Neural cell (in vitro differentiated cells): ENCODE data around the gene C4orf36.

ENCODE experiments used
- EZH2 ChIP-seq: fragments of 200-600, 300-800 bp; shearing (Covaris generic), sonication (generic); IDR thresholded peaks from 2 replicates; pipeline ENCODE4 v1.6.1; 2014; ENCODE audit warnings: antibody characterized with exemption, low read length, borderline replicate concordance, mild to moderate bottlenecking; ENCODE audit not compliant: insufficient read depth, poor library complexity, severe bottlenecking
- MXI1 ChIP-seq: fragments of 450-650 bp; conservative IDR thresholded peaks from 2 replicates; pipeline ENCODE4 v1.6.1; 2014; ENCODE audit warnings: antibody characterized with exemption, mild to moderate bottlenecking; ENCODE audit not compliant: poor library complexity, severe bottlenecking
- POLR2AphosphoS5 ChIP-seq: IDR thresholded peaks from 2 replicates; pipeline ENCODE4 v1.6.1; 2012
- RAD21 ChIP-seq: fragments of 450-650 bp; conservative IDR thresholded peaks from 2 replicates; pipeline ENCODE4 v1.6.1; 2014; ENCODE audit warnings: antibody characterized with exemption, mild to moderate bottlenecking, moderate library complexity
- TAF1 ChIP-seq: IDR thresholded peaks from 2 replicates; pipeline ENCODE4 v1.6.1; 2012; ENCODE audit warnings: low read depth
- TF ChIP-seq, protein P1 (sequence below): fragments of 450-650 bp; IDR thresholded peaks from 2 replicates; pipeline ENCODE4 v1.5.1; 2014; ENCODE audit warnings: antibody characterized with exemption, mild to moderate bottlenecking, moderate library complexity; ENCODE audit not compliant: poor library complexity, severe bottlenecking
- TF ChIP-seq, protein P2 (sequence below): IDR thresholded peaks from 2 replicates; pipeline ENCODE4 v1.6.1; 2012; ENCODE audit warnings: borderline replicate concordance

DNA sequence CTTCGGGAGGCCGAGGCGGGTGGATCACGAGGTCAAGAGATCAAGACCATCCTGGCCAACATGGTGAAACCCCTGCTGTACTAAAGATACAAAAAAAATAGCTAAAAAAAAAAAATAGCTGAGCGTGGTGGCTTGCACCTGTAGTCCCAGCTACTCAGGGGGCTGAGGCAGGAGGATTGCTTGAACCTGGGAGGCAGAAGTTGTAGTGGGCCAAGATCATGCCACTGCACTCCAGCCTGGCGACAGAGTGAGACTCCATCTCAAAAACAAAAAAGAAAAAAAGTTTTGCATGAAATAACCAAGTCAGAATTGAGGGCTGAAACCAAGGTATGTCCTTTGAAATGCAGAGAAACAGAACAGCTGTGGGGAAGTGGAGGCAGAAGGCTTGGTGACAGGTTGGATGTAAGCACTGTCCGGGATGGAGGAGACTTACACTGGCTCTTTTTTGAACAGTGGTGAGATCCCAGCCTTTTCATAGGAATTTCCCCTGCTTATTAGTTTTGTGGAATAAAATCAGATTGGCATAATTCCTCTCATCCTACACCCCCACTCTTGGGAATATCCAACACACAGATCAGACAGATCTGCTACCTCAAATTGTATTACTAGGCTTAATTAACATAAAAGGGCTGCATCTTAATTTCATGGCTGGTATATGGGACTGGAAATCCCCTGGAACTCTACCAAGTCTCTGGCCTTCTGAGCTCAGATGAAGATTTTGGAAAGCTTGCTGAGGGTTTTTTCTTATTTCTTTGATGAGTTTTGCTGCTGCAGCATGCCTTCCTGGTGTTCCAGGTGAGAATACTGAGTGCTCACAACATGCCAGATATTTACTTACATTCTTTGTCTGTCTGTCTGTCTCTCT is 18.8 kb upstream of the C4orf36 start:
- TF ChIP-seq, protein P1, sequence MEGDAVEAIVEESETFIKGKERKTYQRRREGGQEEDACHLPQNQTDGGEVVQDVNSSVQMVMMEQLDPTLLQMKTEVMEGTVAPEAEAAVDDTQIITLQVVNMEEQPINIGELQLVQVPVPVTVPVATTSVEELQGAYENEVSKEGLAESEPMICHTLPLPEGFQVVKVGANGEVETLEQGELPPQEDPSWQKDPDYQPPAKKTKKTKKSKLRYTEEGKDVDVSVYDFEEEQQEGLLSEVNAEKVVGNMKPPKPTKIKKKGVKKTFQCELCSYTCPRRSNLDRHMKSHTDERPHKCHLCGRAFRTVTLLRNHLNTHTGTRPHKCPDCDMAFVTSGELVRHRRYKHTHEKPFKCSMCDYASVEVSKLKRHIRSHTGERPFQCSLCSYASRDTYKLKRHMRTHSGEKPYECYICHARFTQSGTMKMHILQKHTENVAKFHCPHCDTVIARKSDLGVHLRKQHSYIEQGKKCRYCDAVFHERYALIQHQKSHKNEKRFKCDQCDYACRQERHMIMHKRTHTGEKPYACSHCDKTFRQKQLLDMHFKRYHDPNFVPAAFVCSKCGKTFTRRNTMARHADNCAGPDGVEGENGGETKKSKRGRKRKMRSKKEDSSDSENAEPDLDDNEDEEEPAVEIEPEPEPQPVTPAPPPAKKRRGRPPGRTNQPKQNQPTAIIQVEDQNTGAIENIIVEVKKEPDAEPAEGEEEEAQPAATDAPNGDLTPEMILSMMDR = no peak
- TF ChIP-seq MXI1 (no peak), POLR2AphosphoS5 (no peak), RAD21 (no peak), TAF1 (no peak), EZH2 (no peak)
- TF ChIP-seq, protein P2, sequence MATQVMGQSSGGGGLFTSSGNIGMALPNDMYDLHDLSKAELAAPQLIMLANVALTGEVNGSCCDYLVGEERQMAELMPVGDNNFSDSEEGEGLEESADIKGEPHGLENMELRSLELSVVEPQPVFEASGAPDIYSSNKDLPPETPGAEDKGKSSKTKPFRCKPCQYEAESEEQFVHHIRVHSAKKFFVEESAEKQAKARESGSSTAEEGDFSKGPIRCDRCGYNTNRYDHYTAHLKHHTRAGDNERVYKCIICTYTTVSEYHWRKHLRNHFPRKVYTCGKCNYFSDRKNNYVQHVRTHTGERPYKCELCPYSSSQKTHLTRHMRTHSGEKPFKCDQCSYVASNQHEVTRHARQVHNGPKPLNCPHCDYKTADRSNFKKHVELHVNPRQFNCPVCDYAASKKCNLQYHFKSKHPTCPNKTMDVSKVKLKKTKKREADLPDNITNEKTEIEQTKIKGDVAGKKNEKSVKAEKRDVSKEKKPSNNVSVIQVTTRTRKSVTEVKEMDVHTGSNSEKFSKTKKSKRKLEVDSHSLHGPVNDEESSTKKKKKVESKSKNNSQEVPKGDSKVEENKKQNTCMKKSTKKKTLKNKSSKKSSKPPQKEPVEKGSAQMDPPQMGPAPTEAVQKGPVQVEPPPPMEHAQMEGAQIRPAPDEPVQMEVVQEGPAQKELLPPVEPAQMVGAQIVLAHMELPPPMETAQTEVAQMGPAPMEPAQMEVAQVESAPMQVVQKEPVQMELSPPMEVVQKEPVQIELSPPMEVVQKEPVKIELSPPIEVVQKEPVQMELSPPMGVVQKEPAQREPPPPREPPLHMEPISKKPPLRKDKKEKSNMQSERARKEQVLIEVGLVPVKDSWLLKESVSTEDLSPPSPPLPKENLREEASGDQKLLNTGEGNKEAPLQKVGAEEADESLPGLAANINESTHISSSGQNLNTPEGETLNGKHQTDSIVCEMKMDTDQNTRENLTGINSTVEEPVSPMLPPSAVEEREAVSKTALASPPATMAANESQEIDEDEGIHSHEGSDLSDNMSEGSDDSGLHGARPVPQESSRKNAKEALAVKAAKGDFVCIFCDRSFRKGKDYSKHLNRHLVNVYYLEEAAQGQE = no peak
